HG03103 (cell line): ENCODE results near the gene GRHL1.
"Not testable (repeated sequence)": the region's sequence is repeated elsewhere in the genome, so short reads cannot be mapped to it uniquely, and the experiment has no call there.

ENCODE experiments used
- ATAC-seq: cut with Tn5 transposase; IDR thresholded peaks from one replicate; pipeline ENCODE4 v1.9.1; 2021; ENCODE audit warnings: low read depth; ENCODE audit not compliant: unreplicated experiment

The GRHL1 gene

GRCh38 chr2:10006236-10007161, 55.0 kb downstream of the GRHL1 start:
- no peak for ATAC-seq

GRCh38 chr2:10007435-10007834, 55.9 kb downstream of the GRHL1 start:
- ATAC-seq = no peak

GRCh38 chr2:10007921-10008808, 56.7 kb downstream of the GRHL1 start:
- no peak for ATAC-seq

- no peak for ATAC-seq
Observed at GRCh38 chr2:10008809-10009176, 57.3 kb downstream of the GRHL1 start.

- ATAC-seq = no peak
Observed at GRCh38 chr2:10009271-10009810, 57.8 kb downstream of the GRHL1 start.

- ATAC-seq = no peak
Observed at GRCh38 chr2:10009811-10010781, 58.6 kb downstream of the GRHL1 start.

- ATAC-seq = not testable (repeated sequence)
Observed at GRCh38 chr2:10010861-10011605, 59.5 kb downstream of the GRHL1 start.

- not testable (repeated sequence) for ATAC-seq
Observed at GRCh38 chr2:10011606-10012325, 60.3 kb downstream of the GRHL1 start.

GRCh38 chr2:10012366-10012962, 61.0 kb downstream of the GRHL1 start:
- ATAC-seq = not testable (repeated sequence)

GRCh38 chr2:10012963-10013461, 61.5 kb downstream of the GRHL1 start:
- ATAC-seq = no peak

GRCh38 chr2:10013651-10014417, 62.3 kb downstream of the GRHL1 start:
- not testable (repeated sequence) for ATAC-seq

- no peak for ATAC-seq
Observed at GRCh38 chr2:10014418-10015190, 63.1 kb downstream of the GRHL1 start.

GRCh38 chr2:10015376-10015989, 64.0 kb downstream of the GRHL1 start:
- not testable (repeated sequence) for ATAC-seq

GRCh38 chr2:10016001-10016801, 64.7 kb downstream of the GRHL1 start:
- no peak for ATAC-seq

GRCh38 chr2:10016802-10017258, 65.3 kb downstream of the GRHL1 start:
- no peak for ATAC-seq
